NT2/D1 (cell line): ENCODE results near the gene DSCAML1.

Experiments
- SUZ12 ChIP-seq: IDR thresholded peaks from 2 replicates; pipeline ENCODE4 v1.6.1; 2011; ENCODE audit not compliant: insufficient read length, insufficient read depth; ENCODE audit errors: extremely low read depth
- ZNF274 ChIP-seq: IDR thresholded peaks from 2 replicates; pipeline ENCODE4 v1.6.1; 2011; ENCODE audit warnings: mild to moderate bottlenecking, low read depth, low read length

GRCh38 chr11:117747892-117748291, 49.1 kb downstream of the DSCAML1 start:
- no peak for TF ChIP-seq ZNF274
- no peak for TF ChIP-seq SUZ12
